ENCODE results near the gene SNRK.
A peak's percentile ranks its signal among the peaks of the same experiment; 100 is the strongest.

Gene SNRK

DNA sequence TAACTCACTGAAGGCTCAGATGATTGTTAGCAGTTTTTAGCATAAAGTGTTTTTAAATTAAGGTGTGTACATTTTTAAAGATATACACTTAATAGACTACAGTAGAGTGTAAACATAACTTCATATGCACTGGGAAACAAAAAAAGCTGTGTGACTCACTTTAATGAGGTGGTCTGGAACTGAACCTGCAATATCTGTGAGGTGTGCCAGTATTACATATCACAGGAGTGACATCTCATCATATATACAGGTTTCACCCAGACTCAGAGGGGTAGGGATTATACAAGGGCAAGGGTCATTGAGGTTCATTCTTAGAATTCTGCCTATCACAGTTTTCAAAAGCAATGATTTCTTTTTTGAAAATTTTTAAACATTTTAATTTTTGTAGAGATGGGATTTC is 7.3 kb upstream of the SNRK start:
- no peak for DNase-seq

DNA sequence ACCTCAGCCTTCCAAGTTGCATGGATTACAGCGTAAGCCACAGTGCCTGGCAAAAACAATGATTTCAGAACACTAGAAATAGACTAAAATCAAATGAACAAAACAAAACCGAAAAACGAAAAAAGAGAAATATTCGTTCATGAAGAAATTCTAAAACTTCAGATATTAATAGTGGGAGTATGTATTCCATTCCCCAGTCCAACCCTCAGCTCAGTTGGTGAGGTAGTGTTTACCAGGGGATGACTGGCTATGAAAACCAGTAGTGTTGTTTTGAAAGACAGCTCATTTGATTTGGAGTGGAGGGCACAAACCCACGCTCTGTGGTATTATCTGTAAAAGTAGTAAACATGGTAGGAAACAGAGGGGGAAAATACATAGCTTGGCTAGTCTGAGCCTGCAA is 6.8 kb upstream of the SNRK start:
- DNase-seq = no peak

DNA sequence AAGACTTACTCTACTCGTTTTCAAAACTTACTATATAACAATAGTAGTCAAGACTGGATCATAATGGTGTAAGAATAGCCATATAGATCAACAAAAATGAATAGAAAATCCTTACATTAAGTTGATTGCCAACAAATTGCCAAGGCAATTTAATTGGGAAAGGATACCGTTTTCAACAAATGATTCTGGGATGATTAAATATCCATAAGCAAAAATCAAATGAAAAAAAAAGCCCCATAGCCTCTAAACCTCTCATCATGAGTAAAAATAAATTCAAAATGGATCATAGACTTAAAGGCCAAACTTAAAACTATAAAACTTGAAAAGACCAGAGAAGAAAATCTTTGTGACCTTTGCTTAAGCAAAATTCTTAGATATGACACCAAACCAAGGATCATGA is 5.3 kb upstream of the SNRK start:
- no peak for DNase-seq

- no peak for DNase-seq
These were observed 2.2 kb upstream of the SNRK start for GRCh38 chr3:43284171-43284570.

DNA sequence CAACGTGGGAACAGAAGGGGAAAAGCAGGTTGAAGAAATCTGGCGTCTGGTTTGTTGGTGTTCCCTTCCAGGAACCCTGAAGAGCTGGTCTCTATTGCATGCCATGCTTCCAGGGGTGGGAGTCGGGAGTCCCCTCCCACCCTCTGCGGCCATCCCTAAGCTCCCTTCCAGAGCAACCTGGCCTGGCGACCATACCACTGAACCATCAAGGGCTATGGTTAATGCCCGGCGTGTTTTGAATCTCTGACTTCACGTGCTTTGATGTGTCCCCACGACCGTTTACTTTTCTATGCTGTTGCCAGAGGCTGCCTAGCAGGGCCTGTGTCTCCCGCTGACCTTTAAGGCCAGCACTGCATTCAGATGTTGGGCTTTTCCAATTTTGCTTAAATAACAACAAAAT is 696 bp upstream of the SNRK start:
- DNase-seq = peak; percentile 19

GRCh38 chr3:43286841-43287499 is 630 bp downstream of the SNRK start:
- DNase-seq = peak; percentile 55

- no peak for DNase-seq
These were observed 1.1 kb downstream of the SNRK start for GRCh38 chr3:43287500-43287873.

DNA sequence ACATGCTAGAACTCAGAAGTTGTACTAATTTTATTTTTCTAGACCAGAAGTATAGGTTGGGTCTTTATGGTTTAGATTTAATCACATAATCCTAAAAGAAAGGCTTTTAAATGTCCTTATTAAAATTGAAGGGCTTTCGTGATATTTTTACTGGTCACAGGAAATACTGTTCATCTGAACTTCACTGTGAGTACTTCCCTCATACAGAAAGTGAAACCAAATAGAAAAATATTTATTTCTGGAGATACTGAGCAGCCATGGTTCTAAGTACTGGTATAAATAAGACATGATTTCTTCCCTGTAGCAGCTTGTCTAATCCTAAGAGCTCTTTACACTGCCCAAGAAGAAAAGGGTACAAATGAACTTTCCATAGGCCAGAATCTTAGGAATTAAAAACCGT is 2.0 kb downstream of the SNRK start:
- DNase-seq = peak; percentile 32

DNA sequence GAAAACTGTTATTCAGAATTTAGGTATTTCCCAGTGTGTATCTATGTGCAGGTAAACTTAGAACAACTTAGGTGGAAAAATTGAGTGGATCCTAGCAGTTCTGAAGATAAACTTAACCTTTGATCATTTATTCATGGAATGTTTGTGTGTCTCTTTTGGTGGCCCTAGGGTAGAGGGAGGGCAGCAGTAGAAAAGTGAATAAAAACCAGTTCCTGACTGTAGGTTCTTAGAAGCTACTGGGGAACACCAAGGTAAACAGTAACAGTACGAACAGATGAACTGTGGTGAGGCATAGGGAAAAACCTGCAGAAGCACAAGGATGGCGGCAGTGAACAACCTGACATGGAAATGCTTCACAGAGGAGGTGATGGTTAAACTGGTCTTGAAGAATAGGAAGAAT is 2.5 kb downstream of the SNRK start:
- DNase-seq = no peak

GRCh38 chr3:43289401-43289800 is 3.1 kb downstream of the SNRK start:
- DNase-seq = no peak

DNA sequence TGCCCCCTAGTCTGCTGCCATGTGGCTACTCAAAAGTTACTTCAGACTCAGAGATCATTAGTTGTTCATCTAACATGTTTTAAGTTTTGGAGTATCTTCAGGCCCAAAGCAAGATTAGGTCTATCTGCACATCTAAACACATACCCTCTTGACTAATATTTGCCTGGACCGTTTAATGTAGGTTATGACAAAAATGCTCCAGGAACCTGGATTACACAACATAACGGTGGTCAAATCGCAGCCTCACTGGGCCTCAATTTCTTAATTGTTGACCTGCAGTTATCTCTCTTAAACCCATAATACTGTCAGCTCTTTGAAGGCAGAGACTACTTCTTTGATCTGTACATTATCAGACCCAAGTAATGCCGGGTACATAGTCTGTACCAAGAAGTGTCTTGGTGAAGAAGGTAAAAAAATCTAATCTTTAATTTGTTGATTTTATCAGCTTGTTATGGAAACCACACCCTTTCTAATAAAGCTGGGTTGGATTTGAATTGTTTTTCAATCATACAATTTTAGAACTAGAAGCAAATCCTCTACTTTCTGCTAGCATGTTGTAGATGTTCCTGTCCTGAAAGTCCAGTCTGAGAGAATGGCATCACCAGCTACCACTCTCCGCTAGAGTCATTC is 3.6 kb downstream of the SNRK start:
- no peak for DNase-seq

GRCh38 chr3:43290956-43291355 is 4.6 kb downstream of the SNRK start:
- no peak for DNase-seq

DNA sequence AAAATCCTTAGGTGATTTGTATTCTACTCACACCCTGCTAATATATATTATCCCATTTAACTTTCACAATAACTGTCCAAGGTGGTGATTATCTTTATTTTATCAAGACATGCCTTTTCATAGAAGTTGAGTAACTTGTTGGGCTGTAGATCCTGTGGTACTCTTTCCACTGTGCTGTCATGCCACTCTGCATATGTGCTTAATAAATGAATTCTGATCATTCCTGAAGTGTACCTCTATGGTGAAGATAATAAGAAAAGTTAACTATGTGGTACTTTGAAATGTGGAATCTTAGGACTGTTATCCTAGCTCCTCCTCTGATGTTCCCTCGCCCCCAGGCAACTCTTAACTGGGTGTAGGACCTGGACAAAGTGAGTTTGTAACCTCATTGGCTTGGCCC is 5.2 kb downstream of the SNRK start:
- no peak for DNase-seq

GRCh38 chr3:43294975-43295374 is 8.6 kb downstream of the SNRK start:
- DNase-seq = no peak

DNA sequence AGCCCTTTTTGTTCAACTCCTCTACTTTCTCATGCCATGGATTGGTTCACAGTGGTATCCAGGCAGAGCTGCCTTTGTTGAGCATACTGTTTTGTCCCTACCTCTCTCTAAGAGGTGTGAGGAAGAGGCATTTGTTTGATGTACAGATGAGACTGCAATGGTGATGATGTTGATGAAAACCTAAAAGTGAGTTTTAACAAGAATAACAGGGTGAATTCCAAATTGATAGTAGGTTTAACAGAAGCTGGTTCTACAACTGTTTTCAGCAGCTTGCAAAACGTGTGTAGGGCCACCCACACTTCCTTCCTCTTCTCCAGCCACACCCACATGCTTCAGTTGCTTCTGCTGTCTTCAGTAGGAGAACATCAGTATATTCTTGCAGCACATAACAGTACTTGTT is 10.2 kb downstream of the SNRK start:
- DNase-seq = peak; percentile 44

DNA sequence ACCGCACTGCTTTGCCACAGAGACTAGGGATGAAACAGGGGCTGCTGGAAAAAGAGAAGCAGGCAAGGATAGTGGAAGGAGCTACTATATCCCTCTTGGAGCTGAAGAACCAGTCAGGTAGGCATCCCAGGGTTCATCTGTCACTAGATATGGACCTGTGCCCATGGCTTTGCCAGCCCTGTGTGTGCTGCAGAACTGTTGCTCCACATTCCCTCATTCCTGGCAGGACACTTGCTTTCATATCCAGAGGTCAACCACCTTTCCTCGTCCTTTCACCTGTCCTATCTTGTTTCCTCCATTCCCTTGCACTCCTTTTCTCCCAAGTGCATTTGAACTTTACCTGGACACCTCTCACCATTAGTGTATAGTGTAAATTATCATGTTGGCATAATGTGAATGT is 12.0 kb downstream of the SNRK start:
- DNase-seq = no peak

DNA sequence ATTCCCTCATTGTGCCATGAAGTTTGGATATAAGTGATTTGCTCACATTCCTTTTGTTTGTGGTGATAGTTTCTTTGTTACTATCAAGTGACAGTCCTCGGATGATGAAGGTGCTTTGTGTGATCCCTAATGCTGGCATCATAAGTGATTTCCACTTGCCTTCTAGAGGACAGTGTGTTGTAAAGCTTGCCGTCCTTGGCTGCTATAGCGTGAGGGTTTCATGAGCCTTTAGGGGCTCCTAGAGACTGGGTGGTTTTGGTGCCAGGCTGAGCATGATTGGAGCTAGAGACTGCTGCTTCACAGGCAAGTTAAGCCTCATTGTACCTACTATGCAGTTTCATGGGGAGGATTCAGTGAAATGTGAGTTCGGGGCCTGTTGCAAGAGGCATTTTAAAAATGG is 12.4 kb downstream of the SNRK start:
- DNase-seq = no peak

DNA sequence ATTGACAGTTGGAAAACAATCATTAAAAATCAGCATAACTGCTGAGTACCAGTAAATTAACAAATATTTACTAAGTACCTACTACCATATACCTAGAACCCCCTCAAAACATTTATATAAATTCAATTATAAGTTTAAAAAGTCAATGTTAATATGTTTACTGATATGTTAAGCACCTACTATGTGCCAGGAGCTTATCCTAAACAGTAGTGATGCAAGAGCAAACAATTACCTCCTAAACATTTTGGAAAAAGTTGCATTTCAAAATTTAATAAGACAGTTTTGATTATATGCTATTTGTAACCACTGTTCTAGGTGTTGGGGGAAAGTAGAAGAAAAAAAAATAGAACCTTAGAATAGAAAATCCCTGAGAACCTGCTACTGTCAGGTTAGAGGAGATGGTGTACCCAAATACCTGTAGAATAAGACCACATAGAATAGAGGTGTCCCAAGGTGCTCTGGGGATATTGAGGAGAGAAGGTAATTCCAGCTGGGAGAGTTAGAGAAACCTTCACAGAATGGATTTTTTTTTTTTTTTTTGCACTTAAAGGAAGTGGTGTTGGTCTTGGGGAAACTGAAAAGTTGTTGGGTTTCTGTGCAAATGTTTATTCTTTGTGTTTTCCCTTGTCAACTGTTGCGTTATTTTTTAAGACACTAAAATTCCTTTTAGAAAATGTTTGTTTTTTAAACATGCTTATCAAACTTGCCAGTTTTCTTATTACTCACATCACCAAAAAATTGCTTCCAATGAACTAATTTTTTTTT is 16.0 kb downstream of the SNRK start:
- DNase-seq = no peak

GRCh38 chr3:43304126-43304525 is 17.8 kb downstream of the SNRK start:
- no peak for DNase-seq

DNA sequence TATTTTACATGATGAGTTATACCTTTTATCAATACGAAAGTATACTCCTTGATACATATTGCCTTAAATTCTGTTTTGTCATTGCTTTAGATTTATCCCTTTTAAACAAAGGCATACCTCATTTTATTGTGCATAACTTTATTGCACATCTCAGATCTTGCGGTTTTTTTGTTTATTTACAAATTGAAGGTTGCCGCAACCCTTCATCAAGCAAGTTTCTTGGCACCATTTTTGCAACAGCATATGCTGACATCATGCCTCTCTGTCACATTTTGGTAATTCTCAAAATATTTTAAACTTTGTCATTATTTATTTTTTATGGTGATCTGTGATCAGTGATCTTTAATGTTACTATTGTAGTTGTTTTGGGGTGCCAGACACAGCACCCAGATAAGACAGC is 20.9 kb downstream of the SNRK start:
- no peak for DNase-seq

GRCh38 chr3:43307649-43308048 is 21.3 kb downstream of the SNRK start:
- no peak for DNase-seq

GRCh38 chr3:43309372-43310305 is 23.3 kb downstream of the SNRK start:
- no peak for DNase-seq

GRCh38 chr3:43316783-43317460 is 30.6 kb downstream of the SNRK start:
- no peak for DNase-seq
